HT1080 (cell line): ENCODE results near the gene TNFRSF18. TPM values are rescaled to one million over a fixed set of nuclear protein-coding genes. Genes with fewer than 3 reads are reported as not detected.

Experiments
- DNase-seq: peaks from one replicate; pipeline ENCODE4 v3.0.0-alpha.2; 2015; ENCODE audit warnings: low read depth
- total RNA-seq: library from RNA; depleted of rRNA; stranded (reverse); fragments of >200 nt; shearing (Covaris generic); gene quantifications from 2 replicates; pipeline ENCODE4 v1.2.3, GENCODE V29; 2014

TNFRSF18 gene
- total RNA-seq, 1 experiment from 2014 or later: not detected

GRCh38 chr1:1240822-1241587 lies 34.6 kb upstream of the TNFRSF18 start:
- no peak for DNase-seq

GRCh38 chr1:1240348-1240732 lies 33.9 kb upstream of the TNFRSF18 start:
- DNase-seq: no peak

DNA sequence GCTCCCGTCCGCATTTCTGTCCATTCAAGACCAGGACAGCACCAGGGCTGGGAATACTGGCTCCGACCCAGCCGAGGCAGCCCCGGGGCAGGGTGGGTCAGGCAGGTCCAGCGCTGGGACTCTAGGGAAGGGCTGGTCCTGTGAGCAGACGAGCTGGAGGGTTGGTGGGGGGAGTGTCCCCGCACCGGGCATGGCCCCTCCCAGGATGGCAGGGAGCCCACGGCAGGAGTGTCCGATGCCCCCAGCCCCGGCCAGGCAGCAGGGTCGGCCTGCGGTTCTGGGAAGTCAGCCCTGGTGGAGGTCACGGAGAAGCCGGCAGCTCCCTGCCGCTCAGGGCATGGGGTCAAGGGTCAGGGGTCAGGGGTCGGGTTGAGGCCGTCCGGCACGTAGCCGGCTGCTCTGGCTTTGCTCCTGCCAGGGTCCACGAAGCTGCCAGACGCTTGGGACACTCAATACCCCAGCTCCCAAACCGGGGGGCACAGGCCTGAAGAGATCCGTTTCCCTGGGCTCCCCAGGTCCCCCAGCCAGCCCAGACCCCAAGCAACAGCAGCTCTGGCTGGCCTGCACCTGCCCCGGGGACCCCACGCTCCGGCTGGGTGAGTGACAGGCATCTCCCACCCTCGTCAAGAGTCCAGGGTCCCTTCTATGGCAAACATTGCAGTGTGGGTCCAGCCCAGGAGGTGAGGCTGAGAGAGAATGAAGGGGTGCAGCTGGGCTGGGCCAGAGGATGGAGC lies 33.4 kb upstream of the TNFRSF18 start:
- DNase-seq: no peak

GRCh38 chr1:1239227-1239613 lies 32.8 kb upstream of the TNFRSF18 start:
- DNase-seq: no peak

DNA sequence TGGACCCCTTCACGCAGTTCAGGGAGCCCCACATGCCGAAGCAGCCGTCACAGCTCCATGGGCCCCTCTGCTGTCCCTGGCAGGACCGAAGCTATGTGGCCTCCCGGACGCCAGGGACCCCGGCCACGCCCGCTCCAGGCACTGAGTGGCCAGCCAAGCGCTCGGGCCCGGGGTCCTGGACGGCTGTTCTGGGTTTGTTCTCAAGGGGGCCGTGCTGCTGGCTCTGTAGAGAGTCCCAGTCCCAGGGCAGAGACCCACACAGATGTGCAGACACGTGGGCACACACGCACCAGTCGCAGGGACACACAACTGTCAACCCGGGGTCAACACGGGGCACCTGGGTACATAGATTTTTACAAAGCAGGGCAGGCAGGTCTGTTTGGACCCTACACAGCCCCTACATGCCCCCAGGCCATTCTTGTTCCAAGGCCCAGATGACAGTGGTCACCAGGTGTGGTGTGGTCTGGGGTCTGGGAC lies 32.3 kb upstream of the TNFRSF18 start:
- DNase-seq: no peak

DNA sequence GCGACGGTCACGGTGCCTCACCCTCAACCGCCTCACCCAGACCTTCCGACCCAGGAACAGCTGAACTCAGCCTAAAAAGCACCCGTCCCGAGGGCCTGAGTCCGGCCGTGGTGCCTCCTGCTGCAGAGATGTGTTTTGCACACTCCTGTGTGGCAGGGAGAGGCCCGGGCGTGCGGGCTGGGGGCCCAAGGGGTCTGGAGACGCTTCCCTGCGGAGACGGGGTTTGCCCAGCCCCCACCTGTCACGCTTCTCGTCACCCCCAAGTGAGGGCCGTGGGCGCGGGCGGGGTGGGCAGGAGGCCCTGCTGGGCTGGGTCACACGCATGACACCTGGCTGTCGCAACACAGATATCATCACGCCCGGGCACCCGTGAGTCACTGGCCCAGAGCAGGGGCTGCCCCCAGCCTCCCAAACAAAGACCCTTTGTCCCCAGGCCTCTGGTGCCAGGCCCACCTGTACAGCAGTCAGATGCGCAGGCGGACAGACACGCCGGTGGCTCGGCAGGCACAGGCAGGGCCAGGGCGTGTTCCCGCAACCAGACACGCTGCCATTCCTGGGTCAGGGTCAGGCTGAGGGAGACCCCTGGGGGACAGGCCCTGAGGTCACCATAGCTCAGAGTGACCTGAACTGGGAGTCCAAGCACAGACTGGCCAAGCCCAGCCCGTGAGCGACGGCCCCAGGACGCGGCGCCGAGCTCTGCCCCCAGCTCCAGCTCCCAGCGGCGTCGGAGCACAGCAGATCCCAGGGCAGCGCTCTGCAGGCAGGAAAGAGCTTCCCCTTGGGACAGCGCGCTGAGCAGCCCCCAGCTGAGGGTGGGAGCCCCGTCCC lies 31.7 kb upstream of the TNFRSF18 start:
- DNase-seq: peak; percentile 42

GRCh38 chr1:1236945-1237873 lies 30.8 kb upstream of the TNFRSF18 start:
- no peak for DNase-seq

DNA sequence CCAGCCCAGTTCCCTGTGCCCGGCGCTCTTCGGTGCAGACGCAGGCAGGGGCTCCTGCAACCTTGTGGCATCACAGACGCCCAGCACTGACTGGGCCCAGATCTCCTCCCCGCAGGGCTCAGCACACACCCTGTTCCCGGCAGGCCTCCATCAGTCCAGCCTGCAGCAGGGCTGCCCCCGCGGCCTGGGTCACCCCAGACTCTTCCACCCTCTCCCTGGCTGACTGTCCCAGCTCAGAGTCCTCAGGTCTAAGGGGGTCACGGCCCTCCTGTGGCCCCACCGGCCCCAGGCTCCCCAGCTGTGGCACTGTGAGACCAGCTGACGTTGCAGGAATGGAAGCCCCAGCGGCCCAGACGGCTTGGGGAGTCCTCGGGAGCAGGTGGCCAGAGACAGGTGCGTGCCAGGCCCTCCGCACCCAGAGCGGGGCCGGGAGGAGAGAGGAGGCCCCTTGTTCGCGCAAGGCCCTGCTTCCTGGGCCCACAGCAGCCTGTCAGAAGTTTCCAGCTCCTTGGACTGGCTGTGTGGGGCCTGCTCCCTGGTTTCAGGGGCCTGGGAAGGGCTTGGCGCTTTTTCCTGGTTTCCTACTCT lies 29.9 kb upstream of the TNFRSF18 start:
- no peak for DNase-seq

GRCh38 chr1:1235016-1235744 lies 28.8 kb upstream of the TNFRSF18 start:
- no peak for DNase-seq

GRCh38 chr1:1234180-1234808 lies 27.9 kb upstream of the TNFRSF18 start:
- DNase-seq: no peak

DNA sequence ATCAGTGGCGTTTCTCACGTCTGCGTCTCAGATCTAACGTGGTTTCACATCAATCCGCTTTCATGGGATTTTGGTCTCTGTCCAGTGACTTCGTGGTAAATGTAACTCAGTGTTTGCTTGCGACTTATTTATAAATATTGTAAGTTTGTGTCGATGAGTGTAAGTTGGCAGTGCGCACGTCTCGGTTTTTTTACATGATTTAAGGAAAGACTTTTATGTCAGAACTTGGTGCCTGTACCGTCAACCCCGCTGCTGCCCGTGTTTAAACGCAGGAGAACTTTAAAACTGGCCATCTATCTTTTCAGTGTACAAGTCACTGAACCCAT lies 27.1 kb upstream of the TNFRSF18 start:
- DNase-seq: no peak

DNA sequence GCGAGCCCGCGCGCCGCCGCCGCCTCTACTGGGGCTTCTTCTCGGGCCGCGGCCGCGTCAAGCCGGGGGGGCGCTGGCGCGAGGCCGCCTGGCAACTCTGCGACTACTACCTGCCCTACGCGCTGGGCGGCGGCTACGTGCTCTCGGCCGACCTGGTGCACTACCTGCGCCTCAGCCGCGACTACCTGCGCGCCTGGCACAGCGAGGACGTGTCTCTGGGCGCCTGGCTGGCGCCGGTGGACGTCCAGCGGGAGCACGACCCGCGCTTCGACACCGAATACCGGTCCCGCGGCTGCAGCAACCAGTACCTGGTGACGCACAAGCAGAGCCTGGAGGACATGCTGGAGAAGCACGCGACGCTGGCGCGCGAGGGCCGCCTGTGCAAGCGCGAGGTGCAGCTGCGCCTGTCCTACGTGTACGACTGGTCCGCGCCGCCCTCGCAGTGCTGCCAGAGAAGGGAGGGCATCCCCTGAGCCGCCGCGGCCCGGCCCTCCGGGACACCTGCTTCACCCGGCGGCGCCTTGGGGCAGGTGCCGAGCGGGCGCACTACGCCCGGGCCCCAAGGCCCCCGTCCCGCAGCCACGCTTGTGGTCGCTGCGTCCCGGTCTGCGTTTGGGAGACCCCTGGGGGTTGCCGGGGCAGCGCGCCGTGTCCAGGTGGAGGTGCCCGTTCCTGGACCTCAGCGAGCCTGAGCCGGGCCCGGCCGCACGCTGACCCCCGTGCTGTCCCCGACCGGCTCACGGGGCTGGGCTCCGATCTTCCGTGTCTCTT lies 26.6 kb upstream of the TNFRSF18 start:
- DNase-seq: no peak

DNA sequence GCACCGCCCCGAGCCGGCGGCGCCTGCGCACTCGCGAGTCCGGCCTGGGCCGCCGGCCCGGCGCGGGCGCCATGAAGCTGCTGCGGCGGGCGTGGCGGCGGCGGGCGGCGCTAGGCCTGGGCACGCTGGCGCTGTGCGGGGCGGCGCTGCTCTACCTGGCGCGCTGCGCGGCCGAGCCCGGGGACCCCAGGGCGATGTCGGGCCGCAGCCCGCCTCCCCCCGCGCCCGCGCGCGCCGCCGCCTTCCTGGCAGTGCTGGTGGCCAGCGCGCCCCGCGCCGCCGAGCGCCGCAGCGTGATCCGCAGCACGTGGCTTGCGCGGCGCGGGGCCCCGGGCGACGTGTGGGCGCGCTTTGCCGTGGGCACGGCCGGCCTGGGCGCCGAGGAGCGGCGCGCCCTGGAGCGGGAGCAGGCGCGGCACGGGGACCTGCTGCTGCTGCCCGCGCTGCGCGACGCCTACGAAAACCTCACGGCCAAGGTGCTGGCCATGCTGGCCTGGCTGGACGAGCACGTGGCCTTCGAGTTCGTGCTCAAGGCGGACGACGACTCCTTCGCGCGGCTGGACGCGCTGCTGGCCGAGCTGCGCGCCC lies 25.9 kb upstream of the TNFRSF18 start, which contains the start of gene B3GALT6:
Gene B3GALT6 (plus strand): TSS at position 30 of the 588 bp plus-strand sequence. CDS start 42 bp downstream, at position 72.
- no peak for DNase-seq

- DNase-seq: peak; percentile 94
These were observed 25.2 kb upstream of the TNFRSF18 start, which contains the start of gene SDF4 for GRCh38 chr1:1231400-1232207. SDF4 (minus strand) TSS chr1:1232001; CDS start chr1:1228772, 3,229 bp downstream.

- DNase-seq: peak; percentile 48
These were observed 24.4 kb upstream of the TNFRSF18 start for GRCh38 chr1:1230656-1231399.

DNA sequence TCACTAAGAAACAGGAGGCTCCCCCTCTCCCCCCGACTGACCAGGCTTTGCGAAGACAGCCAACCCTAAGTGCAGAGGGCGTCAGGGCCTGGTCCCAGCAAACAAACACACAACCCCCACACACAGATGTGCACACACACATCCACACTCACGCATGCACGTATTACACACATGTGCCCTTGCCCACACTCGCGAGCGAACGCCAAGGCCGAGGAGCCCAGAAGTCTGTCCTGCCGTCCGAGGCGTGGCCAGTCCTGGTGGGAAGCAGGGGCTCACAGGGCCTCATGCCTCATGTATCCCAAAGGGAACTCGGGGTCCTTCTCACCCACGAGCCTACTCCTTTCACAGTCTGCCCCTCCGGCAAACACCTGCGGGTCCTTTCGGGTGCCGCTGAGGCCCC lies 23.4 kb upstream of the TNFRSF18 start:
- DNase-seq: no peak
